ENCODE measurements around the gene PACRGL.

- TF ChIP-seq EP300 (IDR thresholded peaks at IDR 0.05) = no peak
- TF ChIP-seq CTCF (IDR thresholded peaks at IDR 0.05) = no peak
- TF ChIP-seq POLR2AphosphoS5 (IDR thresholded peaks at IDR 0.05) = no peak
These were observed 22.8 kb downstream of the PACRGL start for GRCh38 chr4:20723019-20723418.

Data from sigmoid colon (tissue), 4 donors.